GM23338 (cell line): ENCODE results near the gene NTM. TPM values are rescaled to one million over a fixed set of nuclear protein-coding genes. Genes with fewer than 3 reads are reported as not detected.

Experiments
- ATAC-seq: fragments of 200-7000 bp; cut with Tn5 transposase; 3 replicates; pipeline ENCODE4 v1.9.1; 2020
- DNase-seq: peaks from one replicate; pipeline ENCODE4 v3.0.0-alpha.2; 2015; ENCODE audit warnings: low spot score
- H2AFZ ChIP-seq: fragments of 200-600 bp; sonication (generic); 2 replicates; pipeline ENCODE4 v1.8.0; 2016; ENCODE audit warnings: antibody characterized with exemption, mild to moderate bottlenecking, moderate library complexity
- H3F3A ChIP-seq: fragments of 200-600 bp; sonication (generic); replicated peaks from 2 replicates; pipeline ENCODE4 v1.8.0; 2017; ENCODE audit warnings: antibody characterized with exemption, mixed run types, low read depth
- H3K27ac ChIP-seq: fragments of 200-600 bp; sonication (generic); 2 replicates; pipeline ENCODE4 v1.6.1; 2016; ENCODE audit warnings: low read depth
- H3K27me3 ChIP-seq: fragments of 200-600 bp; sonication (generic); 2 replicates; pipeline ENCODE4 v1.8.0; 2016; ENCODE audit warnings: mild to moderate bottlenecking, mixed run types, moderate library complexity; ENCODE audit not compliant: insufficient read depth
- H3K36me3 ChIP-seq: fragments of 200-600 bp; sonication (generic); 2 replicates; pipeline ENCODE4 v1.8.0; 2016; ENCODE audit warnings: mild to moderate bottlenecking; ENCODE audit not compliant: insufficient read depth
- H3K4me1 ChIP-seq: fragments of 200-600 bp; sonication (generic); 2 replicates; pipeline ENCODE4 v1.8.0; 2016; ENCODE audit warnings: mild to moderate bottlenecking, moderate library complexity; ENCODE audit not compliant: insufficient read depth
- H3K4me2 ChIP-seq: fragments of 200-600 bp; sonication (generic); 2 replicates; pipeline ENCODE4 v1.7.1; 2017; ENCODE audit warnings: mixed run types
- H3K4me3 ChIP-seq: fragments of 200-600 bp; sonication (generic); 2 replicates; pipeline ENCODE4 v1.6.1; 2016; ENCODE audit warnings: mixed run types
- H3K79me2 ChIP-seq: fragments of 200-600 bp; sonication (generic); replicated peaks from 2 replicates; pipeline ENCODE4 v1.8.0; 2017; ENCODE audit warnings: mild to moderate bottlenecking; ENCODE audit not compliant: insufficient read depth
- H3K9me2 ChIP-seq: fragments of 200-600 bp; sonication (generic); 2 replicates; pipeline ENCODE4 v1.8.0; 2017; ENCODE audit not compliant: insufficient read depth
- H4K20me1 ChIP-seq: fragments of 200-600 bp; sonication (generic); replicated peaks from 2 replicates; pipeline ENCODE4 v1.8.0; 2017; ENCODE audit warnings: mild to moderate bottlenecking; ENCODE audit not compliant: insufficient read depth
- H3K27ac Mint-ChIP-seq: 2 replicates; pipeline ENCODE4 v1.8.0; 2020; ENCODE audit warnings: inconsistent platforms, mild to moderate bottlenecking, moderate library complexity, mixed read lengths
- H3K27me3 Mint-ChIP-seq: 3 replicates; pipeline ENCODE4 v1.8.0; 2022; ENCODE audit warnings: low read depth, mild to moderate bottlenecking, moderate library complexity, mixed read lengths, inconsistent platforms; ENCODE audit not compliant: insufficient read depth, poor library complexity
- H3K36me3 Mint-ChIP-seq: 3 replicates; pipeline ENCODE4 v1.8.0; 2021; ENCODE audit warnings: low read depth, mild to moderate bottlenecking, inconsistent platforms, moderate library complexity, mixed read lengths
- H3K4me1 Mint-ChIP-seq: 3 replicates; pipeline ENCODE4 v1.8.0; 2020; ENCODE audit warnings: mild to moderate bottlenecking, inconsistent platforms, mixed read lengths
- H3K4me3 Mint-ChIP-seq: 3 replicates; pipeline ENCODE4 v1.8.0; 2021; ENCODE audit warnings: moderate library complexity, mild to moderate bottlenecking, inconsistent platforms, mixed read lengths
- H3K9me3 Mint-ChIP-seq: 3 replicates; pipeline ENCODE4 v1.8.0; 2020; ENCODE audit warnings: moderate library complexity, mild to moderate bottlenecking, inconsistent platforms, mixed read lengths
- EZH2 ChIP-seq: fragments of 200-600 bp; sonication (generic); IDR thresholded peaks from one replicate; pipeline ENCODE4 v1.8.0; 2017; ENCODE audit warnings: antibody characterized with exemption, mild to moderate bottlenecking, low read depth; ENCODE audit not compliant: unreplicated experiment
- EZH2phosphoT487 ChIP-seq: fragments of 200-600 bp; sonication (generic); IDR thresholded peaks from one replicate; pipeline ENCODE4 v1.8.1; 2018; ENCODE audit warnings: antibody characterized with exemption; ENCODE audit not compliant: unreplicated experiment
- JUNB ChIP-seq: IDR thresholded peaks from one replicate; pipeline ENCODE4 v1.6.1; 2016; ENCODE audit warnings: antibody characterized with exemption; ENCODE audit not compliant: unreplicated experiment
- NANOG ChIP-seq: IDR thresholded peaks from 2 replicates; pipeline ENCODE4 v1.6.1; 2016; ENCODE audit warnings: antibody characterized with exemption, borderline replicate concordance
- ZNF114 ChIP-seq: fragments of 250-450 bp; sonication (Bioruptor Pico); IDR thresholded peaks from 2 replicates; pipeline ENCODE4 v1.5.0; 2020; ENCODE audit warnings: mild to moderate bottlenecking, moderate library complexity
- polyA plus RNA-seq: library from polyadenylated mRNA; unstranded; fragments of >200 nt; fragmentation: Nextera tagmentation; extraction: Ambion mirVana; gene quantifications from 2 replicates; pipeline ENCODE4 v1.2.1, GENCODE V29; 2016
- total RNA-seq: library from RNA; depleted of rRNA; stranded (reverse); fragments of >200 nt; shearing (Covaris generic); gene quantifications from 2 replicates; pipeline ENCODE4 v1.2.3, GENCODE V29; 2014
- TF ChIP-seq, protein P1 (sequence below): fragments of 250-450 bp; sonication (Bioruptor Pico); IDR thresholded peaks from 2 replicates; pipeline ENCODE4 v1.5.0; 2020; ENCODE audit warnings: mild to moderate bottlenecking, moderate library complexity

The NTM gene
- total and polyA plus RNA-seq, 2 experiments from 2014 or later: 10.6 to 14.6 TPM

DNA sequence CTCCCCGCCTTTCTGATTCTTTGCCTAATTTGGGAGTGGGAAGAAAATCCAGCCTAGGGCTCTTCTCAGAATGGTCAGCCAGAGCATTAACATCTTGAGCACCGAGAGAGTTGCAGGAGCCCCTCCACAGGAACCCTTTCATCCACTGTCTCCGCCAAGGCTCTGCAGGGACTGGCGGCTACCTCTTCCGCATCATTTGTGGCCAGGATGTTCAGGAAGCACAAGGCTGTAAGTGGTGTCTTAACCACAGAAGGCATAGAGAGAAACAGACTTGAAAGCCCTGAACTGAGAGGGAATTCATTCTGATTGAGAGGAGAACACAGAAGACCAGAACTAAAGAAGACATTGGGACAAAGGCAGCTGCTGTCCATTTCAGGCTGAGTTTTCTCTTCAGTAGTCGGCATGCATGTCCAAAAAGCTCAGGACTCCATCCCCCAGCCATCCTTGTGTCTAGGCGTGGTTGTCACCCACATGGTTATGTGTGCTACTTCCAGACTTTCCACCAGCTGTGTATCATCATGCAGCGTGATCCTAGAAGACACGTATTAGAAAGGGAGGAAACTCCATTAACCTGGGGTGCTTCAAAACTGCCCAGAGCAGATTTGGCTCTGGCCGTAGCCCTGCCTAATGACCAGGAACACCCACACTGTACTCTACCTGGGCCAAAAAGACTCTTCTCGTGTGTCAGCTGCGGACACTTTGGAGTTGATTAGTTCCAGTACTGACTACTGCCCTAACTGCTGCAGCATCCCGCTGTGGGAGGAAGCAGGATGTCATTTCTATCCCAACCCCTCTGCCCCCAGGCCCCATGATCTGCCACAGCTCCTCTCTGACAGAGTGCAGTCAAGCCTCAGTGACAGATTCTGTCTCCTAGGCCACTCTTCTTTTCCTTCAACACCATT lies 725.1 kb downstream of the NTM start (continued):
- TF ChIP-seq EZH2phosphoT487: no peak
- TF ChIP-seq, protein P1, sequence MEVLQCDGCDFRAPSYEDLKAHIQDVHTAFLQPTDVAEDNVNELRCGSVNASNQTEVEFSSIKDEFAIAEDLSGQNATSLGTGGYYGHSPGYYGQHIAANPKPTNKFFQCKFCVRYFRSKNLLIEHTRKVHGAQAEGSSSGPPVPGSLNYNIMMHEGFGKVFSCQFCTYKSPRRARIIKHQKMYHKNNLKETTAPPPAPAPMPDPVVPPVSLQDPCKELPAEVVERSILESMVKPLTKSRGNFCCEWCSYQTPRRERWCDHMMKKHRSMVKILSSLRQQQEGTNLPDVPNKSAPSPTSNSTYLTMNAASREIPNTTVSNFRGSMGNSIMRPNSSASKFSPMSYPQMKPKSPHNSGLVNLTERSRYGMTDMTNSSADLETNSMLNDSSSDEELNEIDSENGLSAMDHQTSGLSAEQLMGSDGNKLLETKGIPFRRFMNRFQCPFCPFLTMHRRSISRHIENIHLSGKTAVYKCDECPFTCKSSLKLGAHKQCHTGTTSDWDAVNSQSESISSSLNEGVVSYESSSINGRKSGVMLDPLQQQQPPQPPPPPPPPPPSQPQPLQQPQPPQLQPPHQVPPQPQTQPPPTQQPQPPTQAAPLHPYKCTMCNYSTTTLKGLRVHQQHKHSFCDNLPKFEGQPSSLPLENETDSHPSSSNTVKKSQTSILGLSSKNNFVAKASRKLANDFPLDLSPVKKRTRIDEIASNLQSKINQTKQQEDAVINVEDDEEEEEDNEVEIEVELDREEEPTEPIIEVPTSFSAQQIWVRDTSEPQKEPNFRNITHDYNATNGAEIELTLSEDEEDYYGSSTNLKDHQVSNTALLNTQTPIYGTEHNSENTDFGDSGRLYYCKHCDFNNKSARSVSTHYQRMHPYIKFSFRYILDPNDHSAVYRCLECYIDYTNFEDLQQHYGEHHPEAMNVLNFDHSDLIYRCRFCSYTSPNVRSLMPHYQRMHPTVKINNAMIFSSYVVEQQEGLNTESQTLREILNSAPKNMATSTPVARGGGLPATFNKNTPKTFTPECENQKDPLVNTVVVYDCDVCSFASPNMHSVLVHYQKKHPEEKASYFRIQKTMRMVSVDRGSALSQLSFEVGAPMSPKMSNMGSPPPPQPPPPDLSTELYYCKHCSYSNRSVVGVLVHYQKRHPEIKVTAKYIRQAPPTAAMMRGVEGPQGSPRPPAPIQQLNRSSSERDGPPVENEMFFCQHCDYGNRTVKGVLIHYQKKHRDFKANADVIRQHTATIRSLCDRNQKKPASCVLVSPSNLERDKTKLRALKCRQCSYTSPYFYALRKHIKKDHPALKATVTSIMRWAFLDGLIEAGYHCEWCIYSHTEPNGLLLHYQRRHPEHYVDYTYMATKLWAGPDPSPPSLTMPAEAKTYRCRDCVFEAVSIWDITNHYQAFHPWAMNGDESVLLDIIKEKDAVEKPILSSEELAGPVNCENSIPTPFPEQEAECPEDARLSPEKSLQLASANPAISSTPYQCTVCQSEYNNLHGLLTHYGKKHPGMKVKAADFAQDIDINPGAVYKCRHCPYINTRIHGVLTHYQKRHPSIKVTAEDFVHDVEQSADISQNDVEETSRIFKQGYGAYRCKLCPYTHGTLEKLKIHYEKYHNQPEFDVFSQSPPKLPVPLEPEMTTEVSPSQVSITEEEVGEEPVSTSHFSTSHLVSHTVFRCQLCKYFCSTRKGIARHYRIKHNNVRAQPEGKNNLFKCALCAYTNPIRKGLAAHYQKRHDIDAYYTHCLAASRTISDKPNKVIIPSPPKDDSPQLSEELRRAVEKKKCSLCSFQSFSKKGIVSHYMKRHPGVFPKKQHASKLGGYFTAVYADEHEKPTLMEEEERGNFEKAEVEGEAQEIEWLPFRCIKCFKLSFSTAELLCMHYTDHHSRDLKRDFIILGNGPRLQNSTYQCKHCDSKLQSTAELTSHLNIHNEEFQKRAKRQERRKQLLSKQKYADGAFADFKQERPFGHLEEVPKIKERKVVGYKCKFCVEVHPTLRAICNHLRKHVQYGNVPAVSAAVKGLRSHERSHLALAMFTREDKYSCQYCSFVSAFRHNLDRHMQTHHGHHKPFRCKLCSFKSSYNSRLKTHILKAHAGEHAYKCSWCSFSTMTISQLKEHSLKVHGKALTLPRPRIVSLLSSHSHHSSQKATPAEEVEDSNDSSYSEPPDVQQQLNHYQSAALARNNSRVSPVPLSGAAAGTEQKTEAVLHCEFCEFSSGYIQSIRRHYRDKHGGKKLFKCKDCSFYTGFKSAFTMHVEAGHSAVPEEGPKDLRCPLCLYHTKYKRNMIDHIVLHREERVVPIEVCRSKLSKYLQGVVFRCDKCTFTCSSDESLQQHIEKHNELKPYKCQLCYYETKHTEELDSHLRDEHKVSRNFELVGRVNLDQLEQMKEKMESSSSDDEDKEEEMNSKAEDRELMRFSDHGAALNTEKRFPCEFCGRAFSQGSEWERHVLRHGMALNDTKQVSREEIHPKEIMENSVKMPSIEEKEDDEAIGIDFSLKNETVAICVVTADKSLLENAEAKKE: no peak
- no peak for TF ChIP-seq NANOG

DNA sequence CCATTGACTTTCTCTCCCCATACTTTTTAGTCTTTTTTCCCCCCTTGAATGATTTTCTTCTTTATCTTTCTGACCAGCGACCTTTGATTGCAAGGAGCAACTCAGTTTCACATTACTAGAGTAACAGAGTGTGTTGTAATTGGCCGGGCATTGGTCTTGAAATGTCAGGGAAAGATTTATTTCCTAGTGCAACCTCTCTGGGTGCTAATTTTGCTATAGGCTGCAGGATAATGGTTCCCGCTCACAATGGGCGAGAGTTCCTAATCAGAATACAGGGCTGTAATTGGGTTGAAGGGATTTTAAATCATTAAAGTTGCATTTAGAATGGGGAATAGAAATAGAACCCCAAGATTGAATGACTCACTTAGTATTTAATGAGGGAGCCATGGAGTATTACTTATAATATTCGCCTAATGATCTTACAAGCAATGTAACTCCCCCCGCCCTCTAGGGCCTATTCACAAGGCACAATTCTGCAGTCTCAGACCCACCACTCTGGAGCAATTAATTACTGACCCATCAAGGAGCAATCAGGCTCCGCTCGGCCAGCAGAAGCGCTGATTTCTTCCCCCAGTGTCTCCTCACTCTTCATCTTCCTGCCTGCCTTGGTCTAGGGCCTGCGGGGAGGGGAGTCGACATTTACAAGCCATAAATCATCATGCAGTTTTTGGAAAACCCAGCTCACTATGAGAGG lies 725.9 kb downstream of the NTM start:
- Mint-ChIP-seq H3K27ac (no peak overlapping the region), H3K9me3 (no peaks in the 10 kb centered on the region), H3K36me3 (no peaks in the 10 kb centered on the region), H3K27me3 (peaks cover 4% of the 10 kb centered on the region), H3K4me1 (peaks cover 20% of the 10 kb centered on the region), H3K4me3 (no peak overlapping the region)
- Histone ChIP-seq H3K4me3 (no peak overlapping the region), H3K4me1 (peaks cover 10% of the 10 kb centered on the region; the same call in 1 of the 2 replicates), H3F3A (no peaks in the 10 kb centered on the region), H2AFZ (no peak overlapping the region), H3K4me2 (no peak overlapping the region), H3K9me2 (peaks cover 7% of the 10 kb centered on the region; the same call in 1 of the 2 replicates), H3K27me3 (no peaks in the 10 kb centered on the region), H3K27ac (no peak overlapping the region), H3K79me2 (no peaks in the 10 kb centered on the region), H4K20me1 (no peaks in the 10 kb centered on the region), H3K36me3 (no peaks in the 10 kb centered on the region)
- DNase-seq (no peak), ATAC-seq (no peak)
- TF ChIP-seq JUNB: no peak
- TF ChIP-seq ZNF114 (CRISPR knock-in tag): no peak
- no peak for TF ChIP-seq EZH2
- TF ChIP-seq, protein P1: no peak
